HG02571 (cell line): ENCODE data around the gene IL34.

Experiments used
- ATAC-seq: cut with Tn5 transposase; IDR thresholded peaks from one replicate; pipeline ENCODE4 v1.9.1; 2021; ENCODE audit warnings: mild to moderate bottlenecking, moderate library complexity; ENCODE audit not compliant: unreplicated experiment

Gene IL34

DNA sequence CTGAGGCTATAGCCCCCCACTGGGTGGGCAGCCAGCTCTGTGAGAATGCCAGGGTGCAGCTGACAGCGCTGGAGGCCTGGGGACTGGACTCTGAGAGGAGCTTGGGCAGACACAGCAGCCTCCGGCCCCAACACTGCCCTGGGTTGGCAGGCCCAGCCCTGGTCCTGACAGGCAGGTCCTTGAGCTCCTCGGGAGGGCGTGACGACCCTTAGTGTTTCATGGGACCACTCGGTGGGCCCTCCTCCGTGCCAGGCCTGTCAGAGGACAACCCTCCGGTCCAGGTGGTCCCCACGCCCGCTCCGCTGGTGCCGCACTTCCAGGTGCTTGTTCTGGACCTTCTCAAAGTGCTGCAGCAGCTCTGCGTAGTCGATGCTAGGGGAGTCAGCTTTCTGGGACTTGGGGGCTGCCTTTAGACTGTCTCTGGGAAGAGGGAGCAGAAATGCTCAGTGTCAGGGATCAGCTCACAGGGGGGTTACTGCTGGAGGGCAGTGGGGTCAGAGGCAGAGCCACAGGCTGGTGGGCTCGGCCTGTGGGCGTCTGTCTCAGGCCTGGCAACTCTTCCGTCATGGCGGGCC, 41.4 kb downstream of the IL34 start:
- no peak for ATAC-seq

DNA sequence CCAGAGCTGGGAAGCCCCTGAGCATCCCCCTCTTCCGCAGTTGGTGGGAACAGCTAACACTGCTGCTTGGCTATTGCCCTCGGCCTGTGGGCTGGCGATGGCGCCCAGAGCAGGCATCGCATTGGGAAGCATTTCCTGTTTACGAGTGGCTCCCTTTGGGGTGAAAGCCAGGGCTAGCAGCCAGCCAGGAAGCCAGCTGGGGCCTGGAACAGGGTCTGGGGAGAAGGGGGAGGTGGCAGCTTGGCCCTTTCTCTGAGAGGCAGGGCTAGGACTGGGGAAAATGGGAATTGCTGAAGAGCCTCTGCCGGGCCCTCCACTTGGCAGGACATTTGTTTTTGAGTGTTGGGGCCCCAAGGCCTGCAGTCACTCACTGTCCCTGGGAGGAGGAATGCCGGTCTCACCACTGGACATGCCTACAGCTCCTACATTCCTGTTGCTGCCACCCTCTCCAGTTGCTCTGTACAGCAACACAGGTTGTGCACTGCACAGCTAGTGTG, 41.9 kb downstream of the IL34 start:
- no peak for ATAC-seq

DNA sequence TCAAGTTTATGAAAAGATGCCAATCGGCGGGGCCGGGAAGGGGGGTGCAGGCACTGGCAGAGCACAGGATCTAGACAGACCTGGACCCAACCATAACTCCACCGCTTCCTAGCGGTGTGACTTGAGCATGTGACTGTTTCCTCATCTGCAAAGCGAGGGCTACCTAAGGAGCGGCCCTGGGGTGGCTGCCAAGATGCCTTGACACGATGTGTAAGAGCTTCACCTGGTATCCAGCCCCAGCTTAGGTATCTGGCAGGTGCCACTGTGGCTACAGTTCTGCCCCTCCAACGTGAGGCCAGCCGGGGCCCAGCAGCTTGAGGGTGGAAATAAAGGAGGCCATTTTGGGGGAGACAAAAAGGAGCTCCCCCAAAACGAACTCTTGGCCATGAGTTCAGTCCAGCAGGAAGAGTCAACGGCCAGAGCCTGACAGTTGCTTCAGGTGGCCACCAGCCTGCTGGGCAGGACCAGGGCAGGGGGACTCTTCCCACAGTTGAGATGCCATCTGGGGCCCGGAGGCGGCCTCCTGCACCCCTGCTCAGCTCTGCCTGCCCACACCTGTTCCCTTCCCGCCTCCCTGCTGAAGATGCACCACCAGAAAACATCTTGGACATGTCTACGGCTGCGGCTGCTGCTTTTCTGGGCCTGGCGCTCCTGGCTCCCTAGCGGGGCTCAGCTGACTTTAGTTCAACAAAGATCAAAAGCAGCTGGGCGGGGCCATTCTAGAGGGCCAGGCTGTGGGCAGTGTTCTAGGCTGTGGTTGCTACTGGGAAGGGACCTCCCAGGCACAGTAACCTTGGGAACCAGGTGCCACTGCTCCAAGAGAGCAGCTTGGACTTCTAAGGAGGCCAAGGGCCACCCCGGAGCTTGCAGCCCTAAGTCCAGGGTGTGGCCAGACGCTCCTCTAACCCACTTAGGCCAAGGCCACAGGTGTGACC, 42.9 kb downstream of the IL34 start:
- ATAC-seq = no peak

DNA sequence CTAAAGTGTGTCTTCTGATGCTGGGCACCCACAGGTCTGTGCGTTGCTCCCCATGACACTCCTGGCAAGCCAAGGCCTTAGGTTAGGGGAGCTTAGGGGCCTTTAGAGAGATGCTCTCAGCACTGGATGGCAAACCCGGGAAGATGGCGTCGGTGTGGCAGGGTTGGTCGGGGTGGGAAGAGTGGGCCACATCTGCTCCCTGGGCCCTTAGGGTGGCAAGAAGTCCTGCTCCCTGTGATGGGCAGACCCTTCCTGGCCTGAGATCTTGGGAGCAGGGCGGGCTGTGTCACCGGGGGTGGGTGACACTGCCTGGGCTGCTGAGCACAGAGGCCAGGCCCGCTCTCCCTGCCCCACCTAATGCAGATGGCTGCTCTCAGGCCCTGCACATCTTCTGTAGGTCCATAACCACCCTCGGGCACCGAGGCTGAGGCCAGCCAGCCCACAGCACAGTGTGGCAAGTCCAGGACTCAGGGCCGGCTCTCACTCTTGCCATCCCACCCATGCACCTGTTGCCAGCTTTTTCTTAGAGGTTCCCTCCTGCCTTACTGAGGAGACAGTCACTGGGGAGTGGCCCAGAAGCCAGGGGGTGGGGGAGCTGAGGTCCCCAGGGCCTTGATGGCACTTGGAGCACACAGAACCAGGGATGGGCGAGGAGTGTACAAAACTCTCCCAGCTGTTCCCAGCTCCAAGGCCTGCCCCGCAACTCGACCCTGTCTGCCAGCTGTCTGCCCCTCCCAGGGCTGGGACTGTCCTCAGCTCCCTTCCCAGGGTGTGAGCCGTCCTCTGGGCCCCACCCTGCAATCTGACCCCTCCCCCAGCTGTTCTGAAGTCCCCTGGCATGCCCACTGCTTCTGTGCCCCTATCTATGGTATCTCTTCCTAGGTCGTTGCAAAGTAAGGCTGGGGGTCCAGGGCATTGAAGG, 43.9 kb downstream of the IL34 start:
- no peak for ATAC-seq

DNA sequence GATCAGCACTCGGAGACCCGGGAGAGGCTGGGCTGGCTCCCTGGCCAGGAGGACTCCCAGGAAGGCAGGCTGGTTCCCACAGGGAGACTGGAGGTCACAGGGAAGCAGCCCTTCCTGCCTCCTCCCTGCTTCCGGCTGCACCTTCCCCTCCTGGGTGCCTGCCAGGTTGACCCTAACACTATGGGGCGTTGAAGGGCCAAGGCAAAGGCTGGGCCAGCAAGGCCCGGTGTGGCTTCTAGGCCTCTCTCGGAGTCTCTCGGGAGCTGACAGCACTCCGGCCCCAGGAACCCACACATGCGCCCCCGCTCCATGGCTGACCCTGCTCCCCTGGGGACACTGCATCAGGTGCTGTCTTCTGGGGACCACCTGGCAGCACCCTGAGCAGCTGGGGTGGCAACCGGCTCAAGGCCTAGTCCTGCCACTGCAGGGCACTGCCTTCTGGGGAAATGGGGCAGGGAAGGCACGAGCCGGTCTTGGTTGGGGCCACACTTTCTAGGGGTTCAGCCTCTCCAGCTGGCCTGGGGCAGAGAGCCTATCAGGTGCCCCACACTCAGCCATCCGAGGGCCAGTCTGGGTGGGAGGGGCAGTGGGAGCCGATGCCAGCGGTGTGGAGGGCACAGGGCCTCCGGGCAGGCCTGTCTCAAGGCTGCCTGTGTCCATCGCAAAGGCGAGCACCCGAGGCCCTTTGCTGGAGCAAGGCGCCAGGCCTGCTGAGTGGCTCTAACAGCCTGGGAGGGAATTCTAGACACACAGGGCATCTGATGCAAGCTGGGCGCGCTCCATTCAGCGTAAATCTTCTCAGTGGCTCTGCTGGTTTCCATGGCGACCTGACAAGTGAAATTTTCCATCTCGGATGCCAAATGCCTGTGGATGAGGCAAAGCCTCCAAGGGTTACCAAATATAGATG, 45.1 kb downstream of the IL34 start:
- ATAC-seq = no peak

DNA sequence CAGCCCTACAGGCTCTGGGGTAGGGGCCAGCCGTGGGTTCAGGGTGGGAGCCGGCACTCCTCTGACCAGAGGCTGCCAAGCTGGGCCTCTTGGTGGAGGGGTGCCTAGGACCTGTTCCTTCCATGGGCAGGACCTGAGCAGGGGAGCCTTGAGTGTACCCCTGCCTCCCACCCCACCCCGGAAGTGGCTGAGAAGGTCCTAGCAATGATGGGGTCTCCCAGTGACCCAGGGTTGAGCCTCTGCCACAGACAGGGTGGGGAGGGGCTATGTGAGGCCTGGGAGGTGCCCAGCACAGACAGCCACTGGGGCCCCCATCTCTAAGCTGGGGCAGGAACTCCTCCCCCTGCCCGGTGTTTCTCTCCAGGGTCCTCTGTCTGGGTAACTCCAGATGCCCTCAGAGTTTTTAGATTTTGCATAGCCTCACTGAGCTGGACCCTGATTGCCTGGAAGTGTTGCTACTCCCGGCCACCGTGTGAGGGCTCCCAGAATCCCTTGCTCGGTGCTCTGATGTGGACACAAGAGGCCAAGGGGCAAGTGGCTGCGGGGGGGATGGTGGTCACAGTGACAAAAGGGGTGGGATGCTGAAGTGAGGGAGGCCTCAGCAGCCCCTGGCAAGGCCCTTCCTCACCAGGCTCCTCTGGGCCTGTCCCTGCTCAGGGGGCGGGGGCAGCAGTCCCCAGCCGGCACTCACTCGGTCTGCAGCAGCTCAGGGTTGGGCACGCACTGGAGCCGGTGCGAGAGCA, 45.9 kb downstream of the IL34 start:
- no peak for ATAC-seq

DNA sequence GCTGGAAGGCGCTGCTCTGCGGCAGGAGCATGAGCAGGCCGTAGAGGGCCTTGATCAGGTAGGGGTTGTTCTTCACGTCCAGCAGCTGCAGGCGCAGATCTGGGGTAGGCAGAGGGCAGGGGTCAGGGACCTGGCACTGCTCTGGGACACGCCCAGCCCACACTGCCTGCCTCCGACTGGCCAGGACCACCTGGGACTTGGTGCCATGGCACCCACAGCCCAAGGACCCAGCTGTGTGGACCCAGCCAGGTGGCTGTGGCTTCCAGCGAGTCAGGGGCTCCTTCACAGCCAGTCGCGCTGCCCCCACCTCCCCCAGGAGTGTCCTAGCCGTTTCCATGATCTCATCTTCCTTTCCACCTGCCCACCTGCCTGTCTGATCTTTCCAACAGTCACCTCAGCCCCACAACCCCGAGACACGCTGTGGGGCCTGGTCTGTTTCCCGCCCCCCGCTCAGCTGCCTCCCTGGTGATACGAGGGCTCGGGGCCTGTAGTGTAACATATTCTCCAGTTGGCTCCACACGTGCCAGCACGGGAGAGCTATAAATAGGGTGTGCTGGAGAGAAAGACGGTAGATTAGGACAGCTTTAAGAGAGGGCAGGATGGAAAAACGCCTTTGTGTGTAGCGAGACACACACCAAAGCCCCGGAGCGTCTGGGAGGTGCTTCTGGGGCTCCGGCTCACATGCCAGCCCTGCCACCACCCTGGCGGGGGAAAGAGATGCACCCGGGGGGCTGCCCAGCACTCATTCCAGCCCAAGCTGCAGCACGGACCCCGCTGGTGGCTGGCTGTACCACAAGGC, 46.7 kb downstream of the IL34 start:
- no peak for ATAC-seq

DNA sequence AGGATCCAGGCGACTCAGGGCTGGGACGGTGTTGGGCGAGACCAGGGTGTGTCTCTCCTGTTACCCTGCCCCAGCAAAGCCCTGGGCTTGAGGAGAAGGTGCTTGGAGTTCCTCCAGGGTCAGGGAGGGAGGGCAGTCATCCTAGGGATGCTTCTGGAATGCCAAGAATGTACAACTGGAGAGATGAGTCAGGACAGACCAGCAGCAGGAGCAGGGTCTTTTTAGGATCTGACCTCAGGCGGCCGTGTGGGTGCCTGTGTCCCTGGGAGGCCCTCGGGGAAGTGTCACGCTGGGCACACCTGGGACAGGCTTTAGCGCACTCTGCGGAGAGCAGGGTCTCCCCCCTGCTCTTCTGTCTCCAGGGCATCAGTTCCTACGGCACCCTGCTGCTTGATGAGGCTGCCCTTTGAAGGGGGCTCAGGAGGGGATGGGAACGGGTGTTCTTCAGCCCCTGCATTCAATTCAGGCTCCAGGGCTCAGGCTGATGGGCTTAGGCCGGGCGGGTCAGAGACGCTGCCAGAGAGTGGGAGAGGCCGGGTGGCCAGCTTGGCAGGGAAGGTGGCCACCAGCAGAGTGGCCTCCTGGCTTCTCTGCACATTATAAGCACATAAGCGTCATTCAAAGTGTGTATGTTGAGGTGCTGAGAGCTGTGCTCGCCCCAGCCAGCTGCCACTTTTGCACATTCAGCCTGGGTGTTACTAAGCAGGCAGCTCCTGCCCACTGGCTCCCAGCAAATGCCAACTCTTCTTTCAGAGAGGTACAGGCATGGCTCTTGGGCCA, 47.9 kb downstream of the IL34 start:
- no peak for ATAC-seq

DNA sequence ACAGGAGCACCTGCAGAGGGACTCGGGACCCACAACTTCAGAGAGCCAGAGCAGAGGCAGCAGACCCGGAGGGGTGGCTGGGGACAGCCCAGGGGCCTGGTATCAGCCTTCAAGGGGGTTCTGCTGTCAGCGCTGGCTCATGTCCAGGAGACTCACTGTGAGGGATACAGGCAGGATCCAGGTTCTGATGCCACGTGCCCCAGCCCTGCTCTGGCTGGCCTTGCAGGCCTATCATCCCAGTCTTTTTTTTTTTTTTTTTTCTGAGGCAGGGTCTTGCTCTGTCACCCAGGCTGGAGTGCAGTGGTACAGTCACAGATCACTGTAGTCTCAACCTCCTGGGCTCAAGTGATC, 48.5 kb downstream of the IL34 start:
- no peak for ATAC-seq

DNA sequence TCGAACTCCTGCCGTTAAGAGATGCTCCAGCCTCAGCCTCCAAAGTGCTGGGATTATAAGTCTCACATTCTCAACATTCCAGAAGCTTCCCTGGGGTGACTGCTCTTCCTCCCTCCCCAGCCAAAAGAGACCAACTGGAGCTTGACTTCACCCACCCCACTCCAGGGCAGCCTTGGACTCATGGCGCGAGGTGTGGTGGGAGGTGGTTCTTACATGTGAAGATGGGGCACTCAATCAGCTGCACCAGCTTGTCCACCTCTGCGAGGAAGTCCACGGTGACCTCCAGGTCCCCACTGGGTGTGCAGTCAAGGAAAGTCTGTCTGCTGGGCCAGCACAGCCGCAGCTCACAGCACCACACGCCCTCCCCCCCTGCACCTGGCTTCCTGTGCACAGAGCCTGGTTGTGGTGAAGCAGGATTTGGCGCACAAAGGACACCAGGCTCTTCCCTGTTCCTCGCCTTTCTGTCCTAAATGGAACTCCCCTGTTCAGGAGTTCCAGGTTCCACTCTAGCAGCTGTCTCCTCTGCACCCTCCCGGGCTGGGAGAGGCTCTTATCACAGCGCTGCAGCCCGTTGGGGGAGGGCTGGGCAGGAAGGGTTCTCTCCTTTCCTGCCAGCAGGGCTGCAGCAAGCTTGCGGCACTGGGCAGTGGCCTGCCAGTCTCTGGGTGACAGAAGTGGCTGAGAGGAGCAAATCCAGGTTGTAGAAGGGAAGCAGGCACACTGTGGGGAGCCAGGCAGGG, 49.1 kb downstream of the IL34 start:
- ATAC-seq = no peak

DNA sequence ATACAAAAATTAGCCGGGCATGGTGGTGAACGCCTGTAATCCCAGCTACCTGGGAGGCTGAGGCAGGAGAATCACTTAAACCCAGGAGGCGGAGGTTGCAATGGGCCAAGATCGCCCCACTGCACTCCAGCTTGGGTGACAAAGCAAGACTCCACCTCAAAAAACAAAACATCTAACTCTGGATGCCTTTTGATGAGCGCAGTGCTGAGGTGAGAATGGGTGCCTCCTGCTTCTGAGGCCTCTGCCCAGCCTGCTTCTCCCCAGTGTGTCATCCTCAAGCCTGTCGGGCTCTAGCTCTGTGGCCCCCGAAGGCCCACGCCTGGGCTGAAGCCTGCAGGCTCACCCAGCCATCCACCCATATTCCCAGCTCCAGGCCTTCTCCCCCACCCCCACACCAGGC, 50.0 kb downstream of the IL34 start:
- ATAC-seq = no peak

DNA sequence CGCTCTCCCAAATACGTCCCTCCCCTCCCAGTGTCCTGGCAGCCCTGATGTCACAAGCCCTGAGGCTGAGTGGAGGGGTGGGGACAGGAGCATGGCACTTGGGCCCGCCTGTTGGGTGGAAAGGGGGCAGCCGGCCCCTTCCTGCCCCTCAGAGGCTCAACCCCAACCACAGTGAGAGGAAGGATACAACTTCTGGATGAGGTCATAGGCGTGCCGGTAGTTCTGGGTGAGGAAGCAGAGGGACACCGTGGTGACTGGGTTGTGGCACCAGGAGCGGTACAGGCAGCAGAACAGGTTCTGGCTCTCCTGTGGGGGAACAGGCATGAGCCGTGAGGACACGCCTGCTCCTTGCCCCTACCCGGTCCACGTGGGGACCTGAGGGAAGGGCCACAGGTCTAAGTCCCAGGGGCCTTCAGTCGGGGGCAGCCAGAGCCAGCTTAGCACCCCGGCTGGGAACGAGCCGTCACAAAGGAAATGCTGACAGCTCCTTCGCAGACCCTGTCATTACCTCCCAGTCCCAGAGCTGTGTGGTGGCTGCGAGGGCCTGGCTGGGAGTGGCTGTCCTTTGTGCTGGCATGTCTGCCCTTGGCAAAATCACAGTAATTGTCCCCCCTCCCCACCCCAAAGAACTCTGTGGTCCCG, 50.7 kb downstream of the IL34 start:
- no peak for ATAC-seq

DNA sequence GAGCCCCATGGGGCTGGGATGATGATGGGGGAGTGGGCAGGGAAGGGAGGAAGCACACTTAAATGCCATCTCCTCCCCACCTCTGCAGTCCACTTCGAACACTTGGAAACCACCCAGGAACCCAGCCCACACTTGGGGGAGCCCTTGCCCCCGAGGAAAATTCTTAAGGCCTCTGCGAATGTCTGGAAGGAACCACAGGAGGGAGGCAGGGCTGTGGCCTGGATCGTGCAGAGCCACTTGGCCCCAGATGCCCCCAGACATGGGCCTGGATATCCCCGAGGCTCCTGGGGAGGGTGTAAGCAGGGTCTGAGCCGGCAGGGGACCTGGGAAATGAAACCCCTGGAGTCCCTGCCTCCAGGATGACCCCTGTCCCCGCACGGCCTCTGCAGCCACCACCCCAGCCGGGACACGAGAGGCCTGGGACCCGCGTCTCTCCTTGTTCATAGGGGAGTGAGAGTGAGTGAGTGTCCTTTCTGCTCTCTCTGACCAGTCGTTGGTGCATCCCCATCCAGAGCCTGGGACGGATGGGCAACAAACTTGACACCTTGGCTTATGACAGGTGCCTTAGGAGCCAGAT, 51.3 kb downstream of the IL34 start:
- no peak for ATAC-seq

DNA sequence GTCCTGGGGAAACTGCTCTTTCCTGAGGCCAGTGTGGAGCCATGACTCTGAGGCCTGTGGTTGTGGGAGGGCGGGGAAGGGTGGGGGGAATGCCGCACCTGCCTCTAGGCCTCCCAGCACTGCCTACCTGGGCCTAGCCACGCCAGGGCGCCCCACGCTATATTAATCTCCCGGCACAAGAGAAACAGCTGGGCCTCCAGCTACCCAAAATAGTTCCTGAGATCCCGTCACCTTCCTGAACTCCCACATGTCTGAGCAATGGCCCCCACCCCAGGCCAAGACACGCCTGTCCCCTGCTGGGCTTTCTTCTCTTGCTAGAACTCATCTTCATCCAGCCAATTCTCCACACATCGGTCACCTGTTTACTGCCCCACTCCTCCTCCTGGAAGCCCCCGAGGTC, 52.5 kb downstream of the IL34 start:
- ATAC-seq = no peak

DNA sequence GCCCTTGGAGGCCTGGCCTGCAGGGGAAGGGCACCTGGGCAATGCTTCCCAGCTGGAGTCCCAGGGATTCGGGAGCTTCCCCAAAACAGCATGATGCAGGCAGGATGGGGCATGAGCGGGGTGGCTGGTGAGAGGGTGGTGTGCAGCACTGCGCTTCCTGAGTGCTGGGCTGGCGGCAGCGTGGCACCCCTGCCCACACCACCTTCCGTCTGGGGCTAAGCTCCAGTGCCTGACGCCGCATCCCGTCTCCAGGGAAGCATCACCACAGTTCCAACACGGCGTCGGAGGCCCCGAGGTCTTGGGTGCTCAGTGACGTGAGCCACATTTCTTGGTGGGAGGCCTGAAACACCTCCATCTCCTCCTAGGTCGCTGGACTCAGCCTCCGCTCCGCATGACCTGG, 53.3 kb downstream of the IL34 start:
- ATAC-seq = no peak
